ENCODE data around the gene TTC17.
"Not testable (repeated sequence)": the region's sequence is repeated elsewhere in the genome, so short reads cannot be mapped to it uniquely, and the experiment has no call there.

The TTC17 gene

GRCh38 chr11:43408277-43408676, 49.6 kb downstream of the TTC17 start:
- no peak overlapping the region for H3K4me3 ChIP-seq (replicated peaks in 1 of 2; ENCODE audit: low read depth in 2 of 2, low read length in 2 of 2)
- DNase-seq (ENCODE audit: low read depth in 2 of 2), result no peak
- TF ChIP-seq, protein P1, sequence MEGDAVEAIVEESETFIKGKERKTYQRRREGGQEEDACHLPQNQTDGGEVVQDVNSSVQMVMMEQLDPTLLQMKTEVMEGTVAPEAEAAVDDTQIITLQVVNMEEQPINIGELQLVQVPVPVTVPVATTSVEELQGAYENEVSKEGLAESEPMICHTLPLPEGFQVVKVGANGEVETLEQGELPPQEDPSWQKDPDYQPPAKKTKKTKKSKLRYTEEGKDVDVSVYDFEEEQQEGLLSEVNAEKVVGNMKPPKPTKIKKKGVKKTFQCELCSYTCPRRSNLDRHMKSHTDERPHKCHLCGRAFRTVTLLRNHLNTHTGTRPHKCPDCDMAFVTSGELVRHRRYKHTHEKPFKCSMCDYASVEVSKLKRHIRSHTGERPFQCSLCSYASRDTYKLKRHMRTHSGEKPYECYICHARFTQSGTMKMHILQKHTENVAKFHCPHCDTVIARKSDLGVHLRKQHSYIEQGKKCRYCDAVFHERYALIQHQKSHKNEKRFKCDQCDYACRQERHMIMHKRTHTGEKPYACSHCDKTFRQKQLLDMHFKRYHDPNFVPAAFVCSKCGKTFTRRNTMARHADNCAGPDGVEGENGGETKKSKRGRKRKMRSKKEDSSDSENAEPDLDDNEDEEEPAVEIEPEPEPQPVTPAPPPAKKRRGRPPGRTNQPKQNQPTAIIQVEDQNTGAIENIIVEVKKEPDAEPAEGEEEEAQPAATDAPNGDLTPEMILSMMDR (IDR thresholded peaks at IDR 0.05; ENCODE audit: low read depth, low read length), result no peak

DNA sequence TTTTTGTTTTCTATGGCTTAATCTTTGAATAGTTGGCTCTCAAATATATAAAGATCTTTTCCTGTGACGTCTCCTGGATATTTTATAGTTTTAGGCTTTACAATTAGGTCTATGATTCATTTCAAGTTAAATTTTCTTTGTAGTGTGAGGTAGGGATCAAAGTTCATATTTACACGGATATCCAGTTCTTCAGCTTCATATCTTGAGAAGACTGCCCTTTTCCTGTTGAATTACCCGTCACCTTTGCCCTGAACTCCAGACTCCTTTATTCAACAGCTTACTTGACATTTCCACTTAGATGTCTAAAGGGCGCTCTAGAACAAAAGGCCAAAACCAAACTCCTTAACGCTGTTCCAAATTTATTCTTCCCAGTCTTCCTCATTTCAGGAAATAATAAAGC, 51.7 kb downstream of the TTC17 start:
- TF ChIP-seq, protein P1 (IDR thresholded peaks at IDR 0.05; ENCODE audit: low read depth, low read length), result no peak
- no peak for DNase-seq (ENCODE audit: low read depth in 2 of 2)

DNA sequence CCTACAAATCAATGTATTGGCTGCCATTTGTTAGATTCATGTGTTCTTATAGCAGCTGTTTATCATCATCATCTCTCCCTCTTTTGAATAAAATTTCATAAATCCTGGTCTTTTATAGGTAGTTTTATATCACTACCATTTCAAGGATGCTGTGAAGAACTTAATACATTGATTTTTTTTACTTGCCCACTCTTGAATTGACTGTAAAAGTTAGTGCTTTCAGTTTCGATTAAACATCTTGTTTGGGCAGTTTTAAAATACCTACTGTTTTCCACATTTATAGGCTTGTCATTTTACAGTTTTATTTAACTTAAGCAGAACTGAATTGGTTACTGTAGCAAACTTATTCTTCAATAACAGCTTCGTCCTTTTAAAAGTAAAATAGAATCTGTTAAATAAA, 59.5 kb downstream of the TTC17 start:
- TF ChIP-seq, protein P1 (IDR thresholded peaks at IDR 0.05; ENCODE audit: low read depth, low read length), result no peak
- H3K4me3 ChIP-seq (replicated peaks in 1 of 2; ENCODE audit: low read depth in 2 of 2, low read length in 2 of 2), result no peak overlapping the region
- no peak for DNase-seq (ENCODE audit: low read depth in 2 of 2)

More for the DNA sequence above, 51.7 kb downstream of the TTC17 start:
- H3K4me3 ChIP-seq (replicated peaks in 1 of 2; ENCODE audit: low read depth in 2 of 2, low read length in 2 of 2), result no peak overlapping the region

- H3K4me3 ChIP-seq (replicated peaks in 1 of 2; ENCODE audit: low read depth in 2 of 2, low read length in 2 of 2), result no peak overlapping the region
- TF ChIP-seq, protein P1 (IDR thresholded peaks at IDR 0.05; ENCODE audit: low read depth, low read length), result peak; percentile 69
- DNase-seq (ENCODE audit: low read depth in 2 of 2), result peak; percentile 61 to 70
These were observed 60.7 kb downstream of the TTC17 start for GRCh38 chr11:43419460-43419859.

DNA sequence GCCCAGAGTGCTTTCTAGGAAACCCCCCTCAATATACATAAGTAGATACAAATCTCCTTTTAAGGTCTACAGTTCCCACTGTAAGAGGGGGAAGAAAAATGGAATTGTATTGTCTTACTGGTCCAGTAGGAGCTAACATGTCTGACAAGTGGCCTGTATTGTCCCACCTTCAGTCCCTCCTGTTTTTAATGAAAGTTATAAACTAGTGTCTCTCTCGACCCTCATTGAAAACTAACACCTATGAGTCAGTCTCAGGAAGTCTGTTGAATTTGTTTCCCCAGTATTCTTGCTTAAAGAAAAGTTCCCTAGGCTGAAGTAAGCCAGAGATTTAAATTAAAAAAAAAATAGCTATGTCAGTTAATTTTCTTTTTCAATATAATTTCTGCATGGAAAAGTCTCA, 69.3 kb downstream of the TTC17 start:
- TF ChIP-seq, protein P1 (IDR thresholded peaks at IDR 0.05; ENCODE audit: low read depth, low read length), result no peak
- no peak for DNase-seq (ENCODE audit: low read depth in 2 of 2)
- H3K4me3 ChIP-seq (replicated peaks in 1 of 2; ENCODE audit: low read depth in 2 of 2, low read length in 2 of 2), result no peak overlapping the region

DNA sequence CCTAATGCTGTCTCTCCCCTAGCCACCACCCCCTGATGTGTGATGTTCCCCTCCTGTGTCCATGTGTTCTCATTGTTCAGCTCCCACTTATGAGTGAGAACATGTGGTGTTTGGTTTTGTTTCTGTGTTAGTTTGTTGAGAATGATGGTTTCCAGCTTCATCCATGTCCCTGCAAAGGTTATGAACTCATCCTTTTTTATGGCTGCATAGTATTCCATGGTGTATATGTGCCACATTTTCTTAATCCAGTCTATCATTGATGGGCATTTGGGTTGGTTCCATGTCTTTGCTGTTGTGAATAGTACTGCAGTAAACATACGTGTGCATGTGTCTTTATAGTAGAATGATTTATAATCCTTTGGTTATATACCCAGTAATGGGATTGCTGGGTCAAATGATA, 72.2 kb downstream of the TTC17 start:
- not testable (repeated sequence) for DNase-seq (ENCODE audit: low read depth in 2 of 2); H3K4me3 ChIP-seq (replicated peaks in 1 of 2; ENCODE audit: low read depth in 2 of 2, low read length in 2 of 2)

- TF ChIP-seq, protein P1 (IDR thresholded peaks at IDR 0.05; ENCODE audit: low read depth, low read length), result no peak
- no peak for DNase-seq (ENCODE audit: low read depth in 2 of 2)
- no peak overlapping the region for H3K4me3 ChIP-seq (replicated peaks in 1 of 2; ENCODE audit: low read depth in 2 of 2, low read length in 2 of 2)
These were observed 76.2 kb downstream of the TTC17 start for GRCh38 chr11:43434893-43435292.

Measured in cardiac fibroblast (primary cell).